ENCODE measurements around the gene KRT78. TPM values are rescaled to one million over a fixed set of nuclear protein-coding genes. Genes with fewer than 3 reads are reported as not detected.

KRT78 gene
- total RNA-seq, 1 donor from 2014 or later = not detected

DNA sequence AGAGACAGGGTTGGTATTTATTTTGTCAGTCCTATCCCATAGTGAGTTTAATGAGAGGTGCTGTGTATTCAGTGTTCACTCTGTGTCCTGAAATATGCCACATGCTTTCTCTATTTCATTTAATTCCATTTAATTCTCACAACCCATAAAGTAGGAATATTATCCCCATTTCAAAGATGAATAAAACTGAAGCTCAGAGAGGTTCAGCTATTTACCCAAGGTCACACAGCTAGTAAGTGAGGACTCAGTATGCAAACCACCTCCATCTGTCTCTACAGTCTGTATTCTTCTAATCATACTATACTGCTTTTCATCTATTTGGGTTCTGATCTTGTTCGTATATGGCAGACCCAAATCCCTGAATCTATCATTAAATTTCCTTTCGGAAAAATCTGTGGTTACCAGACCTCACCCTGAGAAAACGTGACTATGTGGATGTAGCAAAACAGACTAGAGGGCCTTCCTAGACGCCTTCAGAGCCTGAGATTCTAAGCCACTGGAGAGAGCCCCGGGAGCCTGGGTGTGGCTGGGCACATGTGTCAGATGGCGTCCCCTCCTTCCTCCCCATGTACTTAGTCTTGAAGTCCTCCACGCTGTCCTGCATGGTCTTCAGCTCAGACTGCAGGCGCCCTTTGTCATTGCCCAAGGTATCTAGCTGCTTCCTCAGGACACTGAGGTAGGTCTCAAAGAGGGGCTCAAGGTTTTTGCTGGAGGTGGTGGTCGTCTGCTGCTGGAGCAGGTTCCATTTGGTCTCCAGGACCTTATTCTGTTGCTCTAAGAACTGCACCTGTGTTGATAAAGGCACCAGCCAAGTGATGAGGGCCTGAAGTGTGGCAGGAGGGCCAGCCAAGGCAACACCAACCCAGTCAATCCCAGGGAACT lies 37.4 kb downstream of the KRT78 start:
- no peak for DNase-seq (ENCODE audit: low spot score)
- no peaks in the 10 kb centered on the region for H3K4me1 Mint-ChIP-seq (ENCODE audit: unreplicated experiment)
- no peaks in the 10 kb centered on the region for H3K36me3 Mint-ChIP-seq (ENCODE audit: low read depth, unreplicated experiment)
- TF ChIP-seq, protein P1, sequence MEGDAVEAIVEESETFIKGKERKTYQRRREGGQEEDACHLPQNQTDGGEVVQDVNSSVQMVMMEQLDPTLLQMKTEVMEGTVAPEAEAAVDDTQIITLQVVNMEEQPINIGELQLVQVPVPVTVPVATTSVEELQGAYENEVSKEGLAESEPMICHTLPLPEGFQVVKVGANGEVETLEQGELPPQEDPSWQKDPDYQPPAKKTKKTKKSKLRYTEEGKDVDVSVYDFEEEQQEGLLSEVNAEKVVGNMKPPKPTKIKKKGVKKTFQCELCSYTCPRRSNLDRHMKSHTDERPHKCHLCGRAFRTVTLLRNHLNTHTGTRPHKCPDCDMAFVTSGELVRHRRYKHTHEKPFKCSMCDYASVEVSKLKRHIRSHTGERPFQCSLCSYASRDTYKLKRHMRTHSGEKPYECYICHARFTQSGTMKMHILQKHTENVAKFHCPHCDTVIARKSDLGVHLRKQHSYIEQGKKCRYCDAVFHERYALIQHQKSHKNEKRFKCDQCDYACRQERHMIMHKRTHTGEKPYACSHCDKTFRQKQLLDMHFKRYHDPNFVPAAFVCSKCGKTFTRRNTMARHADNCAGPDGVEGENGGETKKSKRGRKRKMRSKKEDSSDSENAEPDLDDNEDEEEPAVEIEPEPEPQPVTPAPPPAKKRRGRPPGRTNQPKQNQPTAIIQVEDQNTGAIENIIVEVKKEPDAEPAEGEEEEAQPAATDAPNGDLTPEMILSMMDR (IDR thresholded peaks at IDR 0.05; ENCODE audit: unreplicated experiment) = no peak
- no peak overlapping the region for H3K4me3 Mint-ChIP-seq (ENCODE audit: unreplicated experiment)
- peaks cover 5% of the 10 kb centered on the region for H3K27me3 Mint-ChIP-seq (ENCODE audit: unreplicated experiment)
- H3K27ac Mint-ChIP-seq (ENCODE audit: unreplicated experiment) = no peak overlapping the region
- H3K9me3 Mint-ChIP-seq (ENCODE audit: unreplicated experiment) = no peaks in the 10 kb centered on the region

DNA sequence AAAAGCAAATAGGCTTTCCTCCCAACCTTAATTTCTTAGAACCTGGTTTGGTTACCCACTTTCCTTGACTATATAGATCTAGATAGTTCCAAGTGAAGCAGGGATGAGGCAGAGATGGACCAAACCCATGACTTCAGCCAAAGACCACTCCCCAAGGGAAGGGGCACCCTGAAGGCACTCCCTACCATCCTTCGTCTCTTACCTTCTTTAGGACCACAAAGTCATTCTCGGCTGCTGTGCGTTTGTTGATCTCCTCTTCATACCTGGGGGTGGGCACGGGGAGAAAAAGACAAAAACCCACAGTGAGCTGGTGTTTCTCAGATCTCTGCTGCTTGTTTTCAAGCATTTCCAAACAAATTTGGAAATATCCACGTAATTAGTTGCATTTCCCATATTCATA lies 38.2 kb downstream of the KRT78 start:
- no peak overlapping the region for H3K4me3 Mint-ChIP-seq (ENCODE audit: unreplicated experiment)
- H3K4me1 Mint-ChIP-seq (ENCODE audit: unreplicated experiment) = no peaks in the 10 kb centered on the region
- TF ChIP-seq, protein P1 (IDR thresholded peaks at IDR 0.05; ENCODE audit: unreplicated experiment) = no peak
- DNase-seq (ENCODE audit: low spot score) = no peak
- peaks cover 5% of the 10 kb centered on the region for H3K27me3 Mint-ChIP-seq (ENCODE audit: unreplicated experiment)
- H3K9me3 Mint-ChIP-seq (ENCODE audit: unreplicated experiment) = no peaks in the 10 kb centered on the region
- H3K27ac Mint-ChIP-seq (ENCODE audit: unreplicated experiment) = no peak overlapping the region
- H3K36me3 Mint-ChIP-seq (ENCODE audit: low read depth, unreplicated experiment) = no peaks in the 10 kb centered on the region

DNA sequence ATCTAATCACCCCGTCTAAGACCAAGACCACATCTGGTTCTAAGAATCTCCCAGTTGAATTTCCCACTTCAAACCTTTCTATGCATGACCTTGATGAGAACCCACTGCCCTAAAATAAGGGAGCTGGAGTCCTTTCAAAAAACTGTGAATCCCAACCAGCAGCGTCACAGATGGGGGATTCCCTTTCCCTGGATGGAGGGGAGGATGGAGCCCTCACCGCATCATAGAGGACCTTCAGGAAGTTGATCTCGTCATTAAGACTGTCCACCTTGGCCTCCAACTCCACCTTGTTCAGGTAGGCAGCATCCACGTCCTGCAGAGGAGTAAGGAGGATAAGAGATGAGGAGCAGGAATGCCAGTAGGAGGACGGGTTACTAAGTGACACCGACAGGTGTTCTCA lies 39.6 kb downstream of the KRT78 start:
- no peaks in the 10 kb centered on the region for H3K4me1 Mint-ChIP-seq (ENCODE audit: unreplicated experiment)
- peaks cover 3% of the 10 kb centered on the region for H3K27me3 Mint-ChIP-seq (ENCODE audit: unreplicated experiment)
- H3K4me3 Mint-ChIP-seq (ENCODE audit: unreplicated experiment) = no peak overlapping the region
- DNase-seq (ENCODE audit: low spot score) = no peak
- TF ChIP-seq, protein P1 (IDR thresholded peaks at IDR 0.05; ENCODE audit: unreplicated experiment) = no peak
- no peaks in the 10 kb centered on the region for H3K36me3 Mint-ChIP-seq (ENCODE audit: low read depth, unreplicated experiment)
- H3K27ac Mint-ChIP-seq (ENCODE audit: unreplicated experiment) = no peak overlapping the region
- no peaks in the 10 kb centered on the region for H3K9me3 Mint-ChIP-seq (ENCODE audit: unreplicated experiment)

DNA sequence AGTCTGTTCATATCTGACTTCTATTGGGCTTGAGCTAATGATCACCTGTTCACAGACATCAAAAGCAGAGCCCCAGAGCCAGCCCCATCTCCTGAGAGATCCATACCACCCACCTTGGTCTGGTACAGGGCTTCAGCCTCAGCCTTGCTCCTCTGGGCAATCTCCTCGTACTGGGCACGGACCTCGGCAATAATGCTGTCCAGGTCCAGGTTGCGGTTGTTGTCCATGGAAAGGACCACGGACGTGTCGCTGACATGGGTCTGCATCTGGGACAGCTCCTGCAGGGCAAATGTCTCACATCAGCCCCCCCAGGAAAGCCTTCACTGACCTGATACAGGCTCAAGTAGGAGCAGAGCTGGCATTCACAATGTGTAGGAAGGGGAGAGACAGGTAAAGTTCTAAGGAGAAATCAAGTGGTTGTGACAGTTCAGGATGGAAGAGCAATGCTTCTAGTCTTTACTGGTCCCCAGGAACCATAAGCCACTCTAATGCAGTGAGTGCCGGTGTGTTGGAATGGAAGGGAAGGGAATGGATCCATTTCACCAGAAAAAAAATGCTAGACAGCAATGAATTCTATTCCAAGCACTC lies 40.1 kb downstream of the KRT78 start:
- Mint-ChIP-seq H3K4me3 (ENCODE audit: unreplicated experiment) (no peak overlapping the region), H3K4me1 (ENCODE audit: unreplicated experiment) (no peaks in the 10 kb centered on the region), H3K27ac (ENCODE audit: unreplicated experiment) (no peak overlapping the region), H3K27me3 (ENCODE audit: unreplicated experiment) (peaks cover 2% of the 10 kb centered on the region), H3K9me3 (ENCODE audit: unreplicated experiment) (no peaks in the 10 kb centered on the region), H3K36me3 (ENCODE audit: low read depth, unreplicated experiment) (no peaks in the 10 kb centered on the region)
- TF ChIP-seq, protein P1 (IDR thresholded peaks at IDR 0.05; ENCODE audit: unreplicated experiment) = no peak
- no peak for DNase-seq (ENCODE audit: low spot score)

Measured in endothelial cell (in vitro differentiated cells).